SK-N-SH (cell line): Measurements from ENCODE around the gene SCRN2. TPM values are rescaled to one million over a fixed set of nuclear protein-coding genes. Genes with fewer than 3 reads are reported as not detected.

ENCODE experiments used
- CTCF ChIA-PET: fragments of 300-600, 350-600 bp; formaldehyde crosslinking; extraction: SDS; loops from one replicate; lab custom pipeline; 2021; lab: Yijun Ruan, JAX
- POLR2A ChIA-PET: fragments of 350-600 bp; sonication (Branson Sonifier 250); formaldehyde crosslinking; extraction: SDS; loops from one replicate; lab custom pipeline; 2020; ENCODE audit warnings: antibody characterized with exemption, inconsistent platforms; lab: Yijun Ruan, JAX
- DNase-seq: peaks from one replicate; pipeline ENCODE4 v3.0.0; 2012
- H2AFZ ChIP-seq: fragments of 200-600 bp; sonication (generic); 2 replicates; pipeline ENCODE4 v1.8.1; 2016; ENCODE audit warnings: antibody characterized with exemption, mild to moderate bottlenecking, low read depth
- H3F3A ChIP-seq: fragments of 200-600 bp; sonication (generic); replicated peaks from 2 replicates; pipeline ENCODE3; 2016; ENCODE audit warnings: antibody characterized with exemption, mild to moderate bottlenecking; ENCODE audit not compliant: insufficient read depth
- H3K27ac ChIP-seq, 2 experiments: fragments of 200-500 bp in 1 of 2; fragments of 200-600 bp in 1 of 2; sonication (Bioruptor generic) in 1 of 2; sonication (generic), shearing (Covaris generic) in 1 of 2; 2 replicates each; pipeline versions ENCODE4 v1.5.1 to v1.6.1; 2014 to 2016; ENCODE audit warnings: low read depth in 2 of 2, inconsistent platforms in 1 of 2, low read length in 1 of 2, mild to moderate bottlenecking in 1 of 2, mixed read lengths in 1 of 2
- H3K27me3 ChIP-seq: fragments of 200-600 bp; sonication (generic), shearing (Covaris generic); 2 replicates; pipeline ENCODE4 v1.6.1; 2016; ENCODE audit warnings: mixed run types; ENCODE audit not compliant: insufficient read depth
- H3K36me3 ChIP-seq, 2 experiments: fragments of 200-500 bp in 1 of 2; fragments of 200-600 bp in 1 of 2; sonication (Bioruptor generic) in 1 of 2; sonication (generic) in 1 of 2; replicated peaks in 1 of 2; 2 replicates each; pipeline versions ENCODE3 to v1.5.1; 2014 to 2016; ENCODE audit warnings: low read length in 1 of 2, mild to moderate bottlenecking in 1 of 2; ENCODE audit not compliant: insufficient read depth in 2 of 2, control insufficient read depth in 1 of 2
- H3K4me1 ChIP-seq, 2 experiments: fragments of 200-500 bp in 1 of 2; fragments of 200-600 bp in 1 of 2; sonication (Bioruptor generic) in 1 of 2; sonication (generic), shearing (Covaris generic) in 1 of 2; 2 replicates each; pipeline versions ENCODE4 v1.5.1 to v1.6.1; 2014 to 2016; ENCODE audit warnings: low read depth in 1 of 2, low read length in 1 of 2, mixed run types in 1 of 2; ENCODE audit not compliant: insufficient read depth in 2 of 2, control insufficient read depth in 1 of 2
- H3K4me2 ChIP-seq: fragments of 200-600 bp; sonication (generic), shearing (Covaris generic); 2 replicates; pipeline ENCODE4 v1.6.1; 2017; ENCODE audit warnings: mixed run types
- H3K4me3 ChIP-seq, 2 experiments: fragments of 200-500 bp in 1 of 2; fragments of 200-600 bp in 1 of 2; sonication (Bioruptor generic) in 1 of 2; sonication (generic), shearing (Covaris generic) in 1 of 2; 2 replicates each; pipeline versions ENCODE4 v1.5.1 to v1.8.1; 2014 to 2016; ENCODE audit warnings: low read depth in 2 of 2, inconsistent platforms in 1 of 2, low read length in 1 of 2, mild to moderate bottlenecking in 1 of 2, mixed read lengths in 1 of 2, moderate library complexity in 1 of 2
- H3K79me2 ChIP-seq: fragments of 200-600 bp; sonication (generic); 2 replicates; pipeline ENCODE4 v1.8.1; 2017; ENCODE audit warnings: mild to moderate bottlenecking; ENCODE audit not compliant: insufficient read depth
- H3K9ac ChIP-seq: fragments of 200-600 bp; sonication (generic); 2 replicates; pipeline ENCODE4 v1.6.1; 2017; ENCODE audit warnings: mixed run types
- H3K9me2 ChIP-seq: fragments of 200-600 bp; sonication (generic); 2 replicates; pipeline ENCODE4 v1.6.1; 2017; ENCODE audit warnings: mixed run types
- H3K9me3 ChIP-seq: fragments of 200-600 bp; sonication (generic); 2 replicates; pipeline ENCODE4 v1.6.1; 2017; ENCODE audit warnings: mixed run types, mild to moderate bottlenecking, moderate library complexity
- H4K20me1 ChIP-seq: fragments of 200-600 bp; sonication (generic); 2 replicates; pipeline ENCODE4 v1.6.1; 2017; ENCODE audit warnings: mild to moderate bottlenecking, mixed run types; ENCODE audit not compliant: insufficient read depth
- CHD2 ChIP-seq: fragments of 150-350 bp; IDR thresholded peaks from 2 replicates; pipeline ENCODE4 v1.6.1; 2018; ENCODE audit warnings: low read length; ENCODE audit not compliant: partially characterized antibody
- CTCF ChIP-seq: fragments of 200-600 bp; sonication (generic); IDR thresholded peaks from 2 replicates; pipeline ENCODE4 v1.6.1; 2017; ENCODE audit warnings: antibody characterized with exemption, mild to moderate bottlenecking, moderate library complexity
- EP300 ChIP-seq, 2 experiments: IDR thresholded peaks; 2 replicates each; pipeline versions ENCODE4 v1.4.0 to v1.6.1; 2012; ENCODE audit warnings: borderline replicate concordance in 1 of 2, low read depth in 1 of 2, low read length in 1 of 2
- FOSL2 ChIP-seq: IDR thresholded peaks from 2 replicates; pipeline ENCODE4 v1.4.0; 2012; ENCODE audit warnings: low read depth, mild to moderate bottlenecking, moderate library complexity, borderline replicate concordance
- FOXM1 ChIP-seq: IDR thresholded peaks from 2 replicates; pipeline ENCODE4 v1.4.0; 2012; ENCODE audit warnings: low read depth, mild to moderate bottlenecking
- JUND ChIP-seq: IDR thresholded peaks from 2 replicates; pipeline ENCODE4 v1.4.0; 2012
- MAX ChIP-seq: IDR thresholded peaks from 2 replicates; pipeline ENCODE4 v1.4.0; 2012; ENCODE audit warnings: low read depth
- MXI1 ChIP-seq: IDR thresholded peaks from 2 replicates; pipeline ENCODE4 v1.6.1; 2012; ENCODE audit warnings: mild to moderate bottlenecking, low read depth, low read length, improper control_type of control experiment
- NFIC ChIP-seq: IDR thresholded peaks from 2 replicates; pipeline ENCODE4 v1.4.0; 2012; ENCODE audit warnings: borderline replicate concordance
- PBX3 ChIP-seq: IDR thresholded peaks from 2 replicates; pipeline ENCODE4; 2012
- POLR2AphosphoS5 ChIP-seq: IDR thresholded peaks from 2 replicates; pipeline ENCODE4 v1.6.1; 2012; ENCODE audit warnings: low read depth, low read length
- RAD21 ChIP-seq: IDR thresholded peaks from 2 replicates; pipeline ENCODE4 v1.6.1; 2012; ENCODE audit warnings: mild to moderate bottlenecking, low read length
- REST ChIP-seq: IDR thresholded peaks from 2 replicates; pipeline ENCODE4 v1.6.1; 2012; ENCODE audit warnings: mild to moderate bottlenecking, low read depth, low read length, moderate library complexity
- SIN3A ChIP-seq: IDR thresholded peaks from 2 replicates; pipeline ENCODE4 v1.6.1; 2012; ENCODE audit warnings: low read depth, mild to moderate bottlenecking, low read length, moderate library complexity, borderline replicate concordance
- TAF1 ChIP-seq: IDR thresholded peaks from 2 replicates; pipeline ENCODE4 v1.6.1; 2012; ENCODE audit warnings: low read depth, mild to moderate bottlenecking, low read length, moderate library complexity, borderline replicate concordance
- TCF12 ChIP-seq: IDR thresholded peaks from 2 replicates; pipeline ENCODE4 v1.4.0; 2012
- TEAD4 ChIP-seq: IDR thresholded peaks from 2 replicates; pipeline ENCODE4 v1.4.0; 2012; ENCODE audit warnings: mild to moderate bottlenecking, borderline replicate concordance; ENCODE audit not compliant: insufficient read depth
- USF2 ChIP-seq: fragments of 150-350 bp; IDR thresholded peaks from 2 replicates; pipeline ENCODE4 v1.6.1; 2017; ENCODE audit warnings: antibody characterized with exemption, low read length, low read depth, borderline replicate concordance
- ZBTB33 ChIP-seq: IDR thresholded peaks from 2 replicates; pipeline ENCODE4 v1.4.0; 2012; ENCODE audit warnings: low read depth, borderline replicate concordance
- WGBS: methylation state at CpG from one replicate; pipeline ENCODE4 v1.1.6; 2017; ENCODE audit warnings: low lambda C conversion rate; 5-methylcytosine and 5-hydroxymethylcytosine counted together
- polyA plus RNA-seq, 3 experiments: library from polyadenylated mRNA; depleted of rRNA; stranded (reverse); fragments of >200 nt; gene quantifications; 2 replicates each; pipeline ENCODE4 v1.2.3, GENCODE V29; 2012

Gene SCRN2
- polyA plus RNA-seq, 1 of the 3 experiments (the other 2 are of a cell fraction): 139 TPM

- H3F3A ChIP-seq: no peaks in the 10 kb centered on the region
- no peaks in the 10 kb centered on the region for H4K20me1 ChIP-seq
- H3K9ac ChIP-seq: no peak overlapping the region
- CTCF ChIA-PET: interaction anchor here (0.8 to 0.9 kb wide), 2 partner anchors 27 to 153 kb away, joined by 3 read pairs; no protein-coding TSS in a partner anchor
- H3K4me3 ChIP-seq: no peak overlapping the region
- H3K79me2 ChIP-seq: peaks cover 12% of the 10 kb centered on the region; the same call in 1 of the 2 replicates
- WGBS: 97% methylated on average over 10 of the region's 10 CpGs
- no peaks in the 10 kb centered on the region for H3K9me2 ChIP-seq
- POLR2A ChIA-PET: no interaction called here
- peaks cover 4 to 66% of the 10 kb centered on the region in 2 experiments for H3K36me3 ChIP-seq
- TF ChIP-seq TEAD4 (no peak), JUND (no peak), PBX3 (no peak), ZBTB33 (no peak), NFIC (no peak), TCF12 (no peak), FOSL2 (no peak), EP300 (IDR thresholded peaks at IDR 0.05; ENCODE audit: borderline replicate concordance in 1 of 2, low read depth in 1 of 2, low read length in 1 of 2) (no peak), POLR2AphosphoS5 (no peak), RAD21 (no peak), MAX (no peak), TAF1 (no peak), FOXM1 (no peak), REST (no peak), SIN3A (no peak), CHD2 (no peak), CTCF (no peak), USF2 (no peak), MXI1 (no peak)
- no peak for DNase-seq
- H3K27ac ChIP-seq: no peak overlapping the region
- no peaks in the 10 kb centered on the region for H3K9me3 ChIP-seq
- H3K27me3 ChIP-seq: no peaks in the 10 kb centered on the region
- no peak overlapping the region for H2AFZ ChIP-seq
- no peak overlapping the region for H3K4me2 ChIP-seq
- peaks cover 4 to 16% of the 10 kb centered on the region in 2 experiments; a peak in 1 of 4 replicates for H3K4me1 ChIP-seq
These were observed 24.1 kb downstream of the SCRN2 start for GRCh38 chr17:47816947-47817346.
